Mesodermal cell (in vitro differentiated cells): Measurements from ENCODE around the gene BRDT. TPM values are rescaled to one million over a fixed set of nuclear protein-coding genes. Genes with fewer than 3 reads are reported as not detected.

Experiments used
- H3K27ac ChIP-seq: 2 replicates; pipeline ENCODE4 v1.7.0; 2013; ENCODE audit warnings: mild to moderate bottlenecking, low read depth, low read length, moderate library complexity; ENCODE audit not compliant: severe bottlenecking
- H3K36me3 ChIP-seq: 2 replicates; pipeline ENCODE4 v1.7.1; 2013; ENCODE audit warnings: mild to moderate bottlenecking, low read length, moderate library complexity; ENCODE audit not compliant: control insufficient read depth, insufficient read depth
- H3K4me1 ChIP-seq: one replicate; pipeline ENCODE4 v1.7.1; 2013; ENCODE audit warnings: mild to moderate bottlenecking, low read length; ENCODE audit not compliant: insufficient read depth, control insufficient read depth, poor library complexity, severe bottlenecking
- H3K4me3 ChIP-seq: 2 replicates; pipeline ENCODE4 v1.7.0; 2013; ENCODE audit warnings: low read length, control low read depth, mild to moderate bottlenecking; ENCODE audit not compliant: insufficient read depth, poor library complexity, severe bottlenecking; ENCODE audit errors: extremely low read depth
- H3K9me3 ChIP-seq: 2 replicates; pipeline ENCODE4 v1.7.1; 2013; ENCODE audit warnings: mild to moderate bottlenecking, low read length, moderate library complexity; ENCODE audit not compliant: control insufficient read depth
- WGBS, 2 experiments: methylation state at CpG; one replicate each; pipeline ENCODE4 v1.1.5; 2013; ENCODE audit warnings: missing lambda C conversion rate in 2 of 2; ENCODE audit not compliant: insufficient coverage in 2 of 2; 5-methylcytosine and 5-hydroxymethylcytosine counted together
- polyA plus RNA-seq, 2 experiments: library from polyadenylated mRNA; stranded (reverse); fragments of 50-300 nt; gene quantifications; one replicate each; pipeline ENCODE4 v1.2.3, GENCODE V29; 2013

Gene BRDT
- not detected for polyA plus RNA-seq (2013, experiment 1 of 2)
- polyA plus RNA-seq (2013, experiment 2 of 2): not detected

- Histone ChIP-seq H3K9me3 (no peaks in the 10 kb centered on the region), H3K4me3 (no peak within 1 kb of the TSS), H3K4me1 (no peaks in the 10 kb centered on the region), H3K36me3 (no peaks in the 10 kb centered on the region), H3K27ac (no peak within 1 kb of the TSS)
- WGBS, 2 experiments: 82 to 83% methylated on average over 16 to 18 of the region's 23 CpGs
These were observed at the start of gene BRDT for GRCh38 chr1:91949356-91949699. BRDT (plus strand) TSS chr1:91949401; CDS start chr1:91962755, 13,354 bp downstream.

DNA sequence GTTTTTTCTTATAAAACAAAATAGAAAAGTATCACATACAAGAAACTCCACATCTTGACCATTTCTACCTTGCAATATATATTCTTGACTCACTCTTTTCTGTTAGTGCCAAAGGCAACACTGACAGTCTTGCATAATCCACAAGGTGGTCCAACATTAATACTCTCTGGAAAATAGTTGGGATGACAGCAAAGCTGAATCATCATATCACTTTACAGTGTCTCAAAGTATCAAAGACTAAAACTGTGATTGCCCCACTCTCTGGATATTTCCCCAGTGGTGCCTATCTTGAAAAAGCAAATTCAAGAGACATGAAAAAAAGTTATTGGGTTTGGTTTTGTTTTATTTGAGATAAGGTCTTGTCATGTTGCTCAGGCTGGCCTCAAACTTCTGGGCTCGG lies 48.6 kb upstream of the BRDT start:
- Histone ChIP-seq H3K36me3 (no peaks in the 10 kb centered on the region), H3K9me3 (no peaks in the 10 kb centered on the region), H3K4me1 (no peaks in the 10 kb centered on the region), H3K27ac (no peak overlapping the region), H3K4me3 (no peak overlapping the region)
- 100% methylated on average over 1 of the region's 1 CpG; no CpG with 5 or more reads in 1 of the 2 experiments for WGBS, 2 experiments

GRCh38 chr1:91901231-91901630 lies 48.0 kb upstream of the BRDT start:
- no peaks in the 10 kb centered on the region for H3K4me1 ChIP-seq
- H3K27ac ChIP-seq: no peak overlapping the region
- H3K36me3 ChIP-seq: no peaks in the 10 kb centered on the region
- no peaks in the 10 kb centered on the region for H3K9me3 ChIP-seq
- no peak overlapping the region for H3K4me3 ChIP-seq

DNA sequence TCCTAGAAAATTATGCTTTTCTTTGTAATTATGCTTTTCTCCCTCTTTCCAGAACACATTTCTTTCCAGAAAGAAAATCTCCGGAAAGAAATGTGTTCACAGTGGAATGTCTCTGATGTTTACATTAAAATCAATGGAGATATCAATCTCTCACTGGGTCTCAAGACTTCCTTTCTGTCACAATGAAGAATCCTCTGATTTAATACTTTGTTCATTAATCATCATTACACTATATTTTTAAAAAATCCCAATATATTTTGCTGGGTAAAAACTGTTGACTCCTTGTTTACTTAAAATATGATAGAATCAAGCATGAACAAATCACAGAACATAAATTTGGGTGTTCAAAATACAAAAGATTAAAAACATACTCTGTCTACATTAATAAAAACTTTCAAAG lies 36.9 kb upstream of the BRDT start:
- Histone ChIP-seq H3K4me3 (no peak overlapping the region), H3K9me3 (no peaks in the 10 kb centered on the region), H3K36me3 (no peaks in the 10 kb centered on the region), H3K4me1 (no peaks in the 10 kb centered on the region), H3K27ac (no peak overlapping the region)
- no CpG with 5 or more reads among the region's 1 CpG for WGBS, 2 experiments

DNA sequence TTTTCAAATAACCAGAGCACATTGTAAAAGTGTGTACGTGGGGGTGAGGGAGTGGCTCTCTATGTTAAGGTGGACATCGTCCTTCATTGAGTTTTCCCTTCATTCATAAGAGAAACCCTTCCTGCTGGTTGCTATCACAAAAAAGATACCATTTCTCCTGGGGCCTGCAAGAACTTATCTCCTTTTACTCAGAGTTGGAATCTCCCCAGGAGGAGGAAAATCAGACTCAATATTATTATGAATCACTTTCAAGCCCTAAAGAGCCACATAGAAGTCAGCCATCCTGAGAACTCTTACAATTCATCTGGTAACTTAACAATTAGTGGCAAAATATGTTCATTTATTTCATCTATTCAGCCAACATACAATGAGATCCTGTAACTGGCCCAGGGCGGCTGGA lies 36.2 kb upstream of the BRDT start:
- H3K27ac ChIP-seq: no peak overlapping the region
- H3K9me3 ChIP-seq: no peaks in the 10 kb centered on the region
- H3K36me3 ChIP-seq: no peaks in the 10 kb centered on the region
- H3K4me1 ChIP-seq: no peaks in the 10 kb centered on the region
- no peak overlapping the region for H3K4me3 ChIP-seq
- no CpG with 5 or more reads among the region's 3 CpGs for WGBS, 2 experiments

GRCh38 chr1:91916046-91916445 lies 33.2 kb upstream of the BRDT start:
- Histone ChIP-seq H3K4me3 (no peak overlapping the region), H3K36me3 (no peaks in the 10 kb centered on the region), H3K9me3 (no peaks in the 10 kb centered on the region), H3K27ac (no peak overlapping the region), H3K4me1 (no peaks in the 10 kb centered on the region)
- WGBS, 2 experiments: 91 to 92% methylated on average over 1 to 2 of the region's 4 CpGs

GRCh38 chr1:91916811-91917460 lies 32.3 kb upstream of the BRDT start:
- H3K4me1 ChIP-seq: no peaks in the 10 kb centered on the region
- H3K36me3 ChIP-seq: no peaks in the 10 kb centered on the region
- H3K4me3 ChIP-seq: no peak overlapping the region
- no peaks in the 10 kb centered on the region for H3K9me3 ChIP-seq
- 50 to 63% methylated on average over 2 of the region's 5 CpGs for WGBS, 2 experiments
- H3K27ac ChIP-seq: no peak overlapping the region

DNA sequence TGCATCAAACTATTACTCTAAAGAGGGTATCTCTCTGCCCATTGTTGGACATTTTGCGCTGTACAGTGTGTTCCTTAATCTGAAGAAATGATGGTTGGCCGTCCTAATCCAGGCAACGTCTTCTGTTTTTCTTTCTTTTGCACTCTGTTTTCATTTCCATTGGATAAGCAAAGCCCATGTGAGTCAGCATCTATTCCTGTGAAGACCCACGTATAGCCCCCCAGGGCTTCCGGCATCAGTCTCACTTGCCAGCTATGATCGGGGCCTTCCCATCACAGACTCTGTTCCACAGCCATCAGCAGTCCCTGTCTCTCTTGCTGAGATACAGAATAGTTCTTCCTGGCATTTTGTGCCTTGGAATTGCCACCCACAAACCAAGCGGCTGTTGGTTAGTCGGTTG lies 29.2 kb upstream of the BRDT start:
- H3K4me3 ChIP-seq: no peak overlapping the region
- no peaks in the 10 kb centered on the region for H3K36me3 ChIP-seq
- no peak overlapping the region for H3K27ac ChIP-seq
- 85 to 94% methylated on average over 6 to 7 of the region's 8 CpGs for WGBS, 2 experiments
- H3K9me3 ChIP-seq: no peaks in the 10 kb centered on the region
- H3K4me1 ChIP-seq: no peaks in the 10 kb centered on the region

GRCh38 chr1:91924146-91924545 lies 25.1 kb upstream of the BRDT start:
- Histone ChIP-seq H3K27ac (no peak overlapping the region), H3K4me3 (no peak overlapping the region), H3K9me3 (no peaks in the 10 kb centered on the region), H3K4me1 (no peaks in the 10 kb centered on the region), H3K36me3 (no peaks in the 10 kb centered on the region)
- 95% methylated on average over 2 of the region's 2 CpGs; no CpG with 5 or more reads in 1 of the 2 experiments for WGBS, 2 experiments

GRCh38 chr1:91925644-91926435 lies 23.4 kb upstream of the BRDT start:
- Histone ChIP-seq H3K4me3 (no peak overlapping the region), H3K4me1 (no peaks in the 10 kb centered on the region), H3K9me3 (no peaks in the 10 kb centered on the region), H3K27ac (no peak overlapping the region), H3K36me3 (no peaks in the 10 kb centered on the region)
- WGBS, 2 experiments: 81 to 97% methylated on average over 2 to 4 of the region's 4 CpGs

DNA sequence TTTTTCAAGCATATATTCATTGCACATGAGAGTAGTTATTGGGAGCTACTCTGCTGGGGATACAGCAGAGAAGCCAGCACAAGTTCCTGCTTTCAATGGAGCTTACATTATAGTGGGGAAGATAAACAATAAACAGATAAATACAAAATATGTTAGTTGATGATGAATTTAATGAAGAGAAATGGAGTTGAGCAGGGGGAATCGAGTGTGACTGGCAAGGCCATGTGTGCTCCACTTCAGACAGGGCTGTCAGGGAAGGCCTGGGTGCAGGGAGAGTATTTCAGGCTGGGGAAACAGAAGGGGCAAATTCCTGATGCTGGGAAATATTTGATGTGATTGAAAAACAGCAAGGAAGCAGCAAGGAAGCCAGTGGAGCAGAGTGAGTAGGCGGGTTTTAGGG lies 21.2 kb upstream of the BRDT start:
- no peaks in the 10 kb centered on the region for H3K4me1 ChIP-seq
- H3K4me3 ChIP-seq: no peak overlapping the region
- H3K27ac ChIP-seq: no peak overlapping the region
- WGBS, 2 experiments: 94 to 96% methylated on average over 2 of the region's 2 CpGs
- H3K36me3 ChIP-seq: no peaks in the 10 kb centered on the region
- H3K9me3 ChIP-seq: no peaks in the 10 kb centered on the region
